Breast epithelium (tissue), 4 donors: ENCODE results near the gene PDE4D. TPM values are rescaled to one million over a fixed set of nuclear protein-coding genes. Genes with fewer than 3 reads are reported as not detected.
A peak's percentile ranks its signal among the peaks of the same experiment; 100 is the strongest.

Experiments used
- DNase-seq, 2 donors: peaks; one replicate each; pipeline ENCODE4 v3.0.0-alpha.2; 2019; ENCODE audit warnings: low spot score in 2 of 2
- H3K27ac ChIP-seq, 2 donors: fragments of 200-600 bp; sonication (generic) in 1 of 2; one replicate each; pipeline ENCODE4 v1.5.1; 2016 to 2019; ENCODE audit warnings: mild to moderate bottlenecking in 1 of 2
- H3K27me3 ChIP-seq, 2 donors: fragments of 200-600 bp; sonication (generic) in 1 of 2; one replicate each; pipeline versions ENCODE4 v1.5.1 to v1.6.0; 2017 to 2019; ENCODE audit warnings: control low read depth in 1 of 2, mild to moderate bottlenecking in 1 of 2
- H3K36me3 ChIP-seq: fragments of 200-600 bp; one replicate; pipeline ENCODE4 v1.5.1; 2019
- H3K4me1 ChIP-seq, 2 donors: fragments of 200-600 bp; sonication (generic); one replicate each; pipeline ENCODE4 v1.5.1; 2016 to 2019; ENCODE audit warnings: control low read depth in 1 of 2
- H3K4me3 ChIP-seq, 3 donors: fragments of 200-600 bp; sonication (generic); 1 replicate in 2 of 3; 2 replicates in 1 of 3; pipeline ENCODE4 v1.5.1; 2016 to 2019; ENCODE audit warnings: mild to moderate bottlenecking in 3 of 3, moderate library complexity in 2 of 3
- H3K9me3 ChIP-seq, 2 donors: fragments of 200-600 bp; sonication (generic) in 1 of 2; one replicate each; pipeline ENCODE4 v1.5.1; 2016 to 2019; ENCODE audit warnings: control low read depth in 1 of 2
- POLR2A ChIP-seq: fragments of 450-650 bp; IDR thresholded peaks from one replicate; pipeline ENCODE4 v1.6.1; 2016; ENCODE audit warnings: antibody characterized with exemption, mild to moderate bottlenecking, moderate library complexity
- POLR2AphosphoS5 ChIP-seq, 3 donors: sonication (generic); formaldehyde crosslinking; IDR thresholded peaks; one replicate each; pipeline ENCODE4 v1.6.1; 2017; ENCODE audit warnings: antibody characterized with exemption in 3 of 3
- intact Hi-C: fragments of 100-400 bp; cut with DNase I; formaldehyde crosslinking; loops from one replicate; pipeline ENCODE4 v1.15.1; 2023; ENCODE audit warnings: low total_unique reads
- total RNA-seq, 3 donors: library from RNA; depleted of rRNA; stranded (reverse); fragments of >200 nt; gene quantifications; one replicate each; pipeline ENCODE4 v1.1.0, GENCODE V29; 2016
- TF ChIP-seq, protein P1 (sequence below), 3 donors: fragments of 450-650 bp; IDR thresholded peaks; one replicate each; pipeline ENCODE4 v1.5.1; 2016 to 2017; ENCODE audit warnings: antibody characterized with exemption in 3 of 3, mild to moderate bottlenecking in 3 of 3, moderate library complexity in 3 of 3

PDE4D gene
- total RNA-seq, 3 donors from 2014 or later = 14.4 to 37.4 (median 28.2) TPM

GRCh38 chr5:59296317-59297264 lies 596.9 kb downstream of the PDE4D start:
- H3K9me3 ChIP-seq = no peaks in the 10 kb centered on the region
- intact Hi-C loops = no loop called here
- H3K27me3 ChIP-seq = no peaks in the 10 kb centered on the region
- TF ChIP-seq POLR2AphosphoS5 (IDR thresholded peaks at IDR 0.05) (no peak), POLR2A (no peak)
- TF ChIP-seq, protein P1, sequence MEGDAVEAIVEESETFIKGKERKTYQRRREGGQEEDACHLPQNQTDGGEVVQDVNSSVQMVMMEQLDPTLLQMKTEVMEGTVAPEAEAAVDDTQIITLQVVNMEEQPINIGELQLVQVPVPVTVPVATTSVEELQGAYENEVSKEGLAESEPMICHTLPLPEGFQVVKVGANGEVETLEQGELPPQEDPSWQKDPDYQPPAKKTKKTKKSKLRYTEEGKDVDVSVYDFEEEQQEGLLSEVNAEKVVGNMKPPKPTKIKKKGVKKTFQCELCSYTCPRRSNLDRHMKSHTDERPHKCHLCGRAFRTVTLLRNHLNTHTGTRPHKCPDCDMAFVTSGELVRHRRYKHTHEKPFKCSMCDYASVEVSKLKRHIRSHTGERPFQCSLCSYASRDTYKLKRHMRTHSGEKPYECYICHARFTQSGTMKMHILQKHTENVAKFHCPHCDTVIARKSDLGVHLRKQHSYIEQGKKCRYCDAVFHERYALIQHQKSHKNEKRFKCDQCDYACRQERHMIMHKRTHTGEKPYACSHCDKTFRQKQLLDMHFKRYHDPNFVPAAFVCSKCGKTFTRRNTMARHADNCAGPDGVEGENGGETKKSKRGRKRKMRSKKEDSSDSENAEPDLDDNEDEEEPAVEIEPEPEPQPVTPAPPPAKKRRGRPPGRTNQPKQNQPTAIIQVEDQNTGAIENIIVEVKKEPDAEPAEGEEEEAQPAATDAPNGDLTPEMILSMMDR (IDR thresholded peaks at IDR 0.05) = no peak
- H3K36me3 ChIP-seq = no peaks in the 10 kb centered on the region
- DNase-seq = no peak
- peak overlapping the region in 1 of 2 donors; percentile 19 for H3K27ac ChIP-seq
- H3K4me1 ChIP-seq = peaks cover 0 to 3% of the 10 kb centered on the region in 2 donors
- peak overlapping the region; percentile 20 to 53 (median 33) for H3K4me3 ChIP-seq

GRCh38 chr5:59293700-59294099 lies 599.8 kb downstream of the PDE4D start:
- H3K36me3 ChIP-seq = no peaks in the 10 kb centered on the region
- H3K9me3 ChIP-seq = no peaks in the 10 kb centered on the region
- DNase-seq = no peak
- H3K27ac ChIP-seq = no peak overlapping the region
- TF ChIP-seq POLR2A = no peak
- TF ChIP-seq, protein P1 (IDR thresholded peaks at IDR 0.05) = no peak
- no peak for TF ChIP-seq POLR2AphosphoS5 (IDR thresholded peaks at IDR 0.05)
- peaks cover 0 to 3% of the 10 kb centered on the region in 2 donors for H3K4me1 ChIP-seq
- no peak overlapping the region for H3K4me3 ChIP-seq
- H3K27me3 ChIP-seq = no peaks in the 10 kb centered on the region
- intact Hi-C loops = no loop called here

GRCh38 chr5:59291941-59292340 lies 601.6 kb downstream of the PDE4D start:
- H3K9me3 ChIP-seq = no peaks in the 10 kb centered on the region
- TF ChIP-seq, protein P1 (IDR thresholded peaks at IDR 0.05) = no peak
- TF ChIP-seq POLR2AphosphoS5 (IDR thresholded peaks at IDR 0.05) (no peak), POLR2A (no peak)
- H3K4me1 ChIP-seq = peaks cover 0 to 3% of the 10 kb centered on the region in 2 donors
- no peaks in the 10 kb centered on the region for H3K36me3 ChIP-seq
- H3K27ac ChIP-seq = no peak overlapping the region
- H3K27me3 ChIP-seq = no peaks in the 10 kb centered on the region
- intact Hi-C loops = no loop called here
- no peak overlapping the region for H3K4me3 ChIP-seq
- DNase-seq = no peak

DNA sequence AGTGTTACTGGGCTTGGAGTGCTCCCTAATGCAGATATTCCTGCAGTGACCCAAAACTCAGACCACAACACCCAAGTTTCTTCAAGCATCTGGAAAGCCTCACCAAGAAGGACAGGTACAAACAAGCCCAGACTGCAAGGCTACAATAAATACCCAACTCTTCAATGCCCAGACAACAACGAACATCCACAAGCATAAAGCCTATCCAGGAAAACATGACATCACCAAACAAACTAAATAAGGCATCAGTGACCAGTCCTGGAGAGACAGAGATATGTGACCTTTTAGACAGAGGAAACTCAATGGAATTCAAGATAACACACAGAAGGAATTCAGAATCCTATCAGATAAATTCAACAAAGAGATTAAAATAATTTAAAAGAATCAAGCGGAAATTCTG lies 605.6 kb downstream of the PDE4D start:
- no peaks in the 10 kb centered on the region for H3K36me3 ChIP-seq
- H3K27me3 ChIP-seq = no peaks in the 10 kb centered on the region
- TF ChIP-seq POLR2A (no peak), POLR2AphosphoS5 (IDR thresholded peaks at IDR 0.05) (no peak)
- TF ChIP-seq, protein P1 (IDR thresholded peaks at IDR 0.05) = no peak
- H3K27ac ChIP-seq = no peak overlapping the region
- H3K4me1 ChIP-seq = no peaks in the 10 kb centered on the region
- no peak overlapping the region for H3K4me3 ChIP-seq
- H3K9me3 ChIP-seq = no peaks in the 10 kb centered on the region
- no peak for DNase-seq
- intact Hi-C loops = no loop called here

- no peak for DNase-seq
- Histone ChIP-seq H3K36me3 (no peaks in the 10 kb centered on the region), H3K4me3 (no peak overlapping the region), H3K27me3 (no peaks in the 10 kb centered on the region), H3K4me1 (no peaks in the 10 kb centered on the region), H3K27ac (no peak overlapping the region), H3K9me3 (no peaks in the 10 kb centered on the region)
- intact Hi-C loops = no loop called here
- TF ChIP-seq POLR2AphosphoS5 (IDR thresholded peaks at IDR 0.05) (no peak), POLR2A (no peak)
- TF ChIP-seq, protein P1 (IDR thresholded peaks at IDR 0.05) = no peak
Measured at GRCh38 chr5:59287361-59287760, 606.2 kb downstream of the PDE4D start.
